Measurements from ENCODE around the gene FZD4.
"Not testable (repeated sequence)": the region's sequence is repeated elsewhere in the genome, so short reads cannot be mapped to it uniquely, and the experiment has no call there.

Gene FZD4

DNA sequence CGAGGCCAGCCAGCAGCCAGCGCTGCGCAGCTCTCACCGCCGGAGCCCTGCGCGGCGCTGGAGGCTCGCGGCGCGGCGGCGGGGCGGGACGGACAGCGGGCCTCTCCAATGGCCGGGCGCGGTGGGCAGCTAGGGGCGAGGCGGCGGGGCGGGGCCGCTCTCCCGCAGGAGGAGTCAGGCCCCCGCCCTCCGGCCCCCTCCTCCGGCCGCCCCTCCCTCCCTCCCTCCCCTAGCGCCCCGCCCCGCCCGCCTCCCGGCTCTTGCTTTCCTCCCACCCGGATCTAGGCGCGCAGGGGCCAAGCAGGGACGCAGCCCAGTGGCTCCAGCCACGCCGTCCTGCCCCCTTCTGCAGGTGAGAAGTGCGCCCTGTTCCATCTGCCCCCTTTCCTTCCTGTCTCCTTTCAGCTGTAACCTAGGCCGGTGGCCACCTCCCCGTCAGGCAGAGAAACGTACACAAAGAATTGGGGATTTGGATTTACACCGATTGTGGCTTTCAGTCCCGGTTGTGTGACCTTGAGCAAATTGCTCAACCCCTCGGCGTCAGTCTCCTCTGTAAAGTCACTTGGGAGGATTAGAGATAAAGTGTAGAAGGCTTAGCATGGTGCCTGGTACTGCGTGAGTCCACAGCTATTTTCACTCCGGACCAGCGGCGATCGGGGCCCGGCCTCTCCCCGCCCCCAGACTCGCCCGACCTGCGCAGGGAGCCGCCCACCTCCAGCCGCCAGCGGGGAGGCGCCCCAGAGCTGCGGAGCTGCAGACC is at the start of gene FZD4:
TSS of gene FZD4 (minus strand) at position 35 of the 760 bp plus-strand sequence. CDS start 310 bp downstream, outside the sequence.
- DNase-seq: peak; percentile 55

DNA sequence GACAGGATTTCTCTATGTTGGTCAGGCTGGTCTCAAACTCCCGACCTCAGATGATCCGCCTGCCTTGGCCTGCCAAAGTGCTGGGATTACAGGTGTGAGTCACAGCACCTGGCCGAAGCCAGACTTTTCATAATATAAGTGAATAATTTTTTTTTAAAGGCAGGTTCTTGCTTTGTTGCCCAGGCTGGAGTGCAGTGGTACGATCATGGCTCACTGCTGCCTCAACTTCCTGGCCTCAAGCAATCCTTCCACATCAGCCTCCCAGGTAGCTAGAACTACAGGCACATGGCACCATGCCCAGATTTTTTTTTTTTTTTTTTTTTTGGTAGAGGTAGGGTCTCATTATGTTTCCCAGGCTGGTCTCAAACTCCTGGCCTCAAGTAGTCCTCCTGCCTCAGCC is 49.1 kb upstream of the FZD4 start:
- DNase-seq: not testable (repeated sequence)

DNA sequence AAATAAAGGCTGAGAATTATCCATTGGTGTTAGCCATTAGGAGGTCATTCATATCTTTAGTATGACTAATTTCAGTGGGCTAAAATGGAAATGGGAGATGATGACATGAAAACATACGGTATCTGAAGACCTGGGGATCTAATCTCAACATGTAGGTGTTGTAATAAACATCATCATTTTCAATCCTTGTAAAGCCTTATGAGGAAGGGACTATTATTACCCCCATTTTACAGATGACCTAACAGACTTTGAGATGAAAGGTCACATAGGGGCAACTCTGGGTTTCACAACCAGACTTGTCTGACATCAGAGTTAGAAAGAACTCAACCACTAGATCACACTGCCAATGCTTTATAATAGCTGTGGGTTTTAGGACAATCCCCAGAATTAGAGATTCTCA is 47.7 kb upstream of the FZD4 start:
- DNase-seq: no peak

DNA sequence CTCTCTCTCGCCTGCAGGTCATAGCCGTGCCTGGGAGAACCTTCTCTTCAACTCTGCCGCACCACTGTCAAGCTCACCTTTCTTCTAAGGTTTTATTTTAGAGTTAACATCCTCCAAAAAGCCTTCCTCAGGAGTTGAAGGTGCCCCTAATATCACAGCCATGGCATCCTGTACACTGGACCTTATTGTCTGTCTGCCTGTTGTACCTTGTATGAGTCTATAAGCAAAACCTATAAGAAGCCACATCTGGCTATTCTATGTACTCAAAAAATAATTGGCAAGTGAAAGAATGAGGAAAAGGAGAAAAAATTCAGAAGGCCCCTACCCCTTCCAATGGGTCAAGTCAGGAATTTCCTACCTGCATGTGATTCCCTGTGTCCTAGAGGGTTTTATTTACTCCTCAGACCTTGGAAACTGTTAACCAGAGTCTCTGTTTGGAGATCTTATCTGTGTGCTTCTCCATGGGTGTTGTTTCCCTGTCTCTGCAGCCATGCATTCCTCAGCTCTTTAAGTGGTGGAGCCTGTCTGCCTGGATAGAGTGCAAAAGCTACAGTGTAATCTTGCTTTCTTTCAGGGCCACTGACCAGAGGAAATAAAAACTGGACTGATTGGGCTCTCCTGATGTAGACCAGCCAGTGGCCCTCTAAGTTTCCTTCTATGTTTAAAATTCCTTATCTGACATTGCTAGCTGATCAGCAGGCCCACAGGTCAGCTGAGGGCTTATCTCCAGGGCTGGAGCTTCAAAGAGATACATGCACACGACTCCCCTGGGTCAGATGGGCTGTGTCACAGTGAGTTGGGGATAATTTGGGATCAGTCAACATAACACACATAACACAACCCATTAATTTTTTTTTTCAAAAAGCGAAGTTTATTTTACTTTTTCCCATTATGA is 44.9 kb upstream of the FZD4 start:
- no peak for DNase-seq

DNA sequence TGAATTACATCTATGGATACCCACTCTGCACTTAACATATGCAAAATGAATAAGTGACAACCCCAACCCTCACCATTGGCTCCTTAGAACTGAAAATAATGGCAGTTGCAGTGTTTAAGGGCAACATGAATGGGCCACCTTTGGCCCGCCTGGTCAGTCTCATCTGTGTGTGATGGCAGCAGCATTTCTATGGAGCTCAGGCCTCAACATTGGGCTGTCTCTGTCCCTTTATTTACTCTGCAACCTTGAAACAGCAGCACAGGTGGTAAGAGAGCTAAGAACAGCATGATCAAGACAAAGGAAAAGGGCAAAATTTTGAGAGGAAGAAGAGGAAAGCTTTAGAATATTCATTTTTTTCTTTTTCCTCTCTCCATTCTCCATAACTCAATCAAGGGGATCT is 44.2 kb upstream of the FZD4 start:
- DNase-seq: no peak

DNA sequence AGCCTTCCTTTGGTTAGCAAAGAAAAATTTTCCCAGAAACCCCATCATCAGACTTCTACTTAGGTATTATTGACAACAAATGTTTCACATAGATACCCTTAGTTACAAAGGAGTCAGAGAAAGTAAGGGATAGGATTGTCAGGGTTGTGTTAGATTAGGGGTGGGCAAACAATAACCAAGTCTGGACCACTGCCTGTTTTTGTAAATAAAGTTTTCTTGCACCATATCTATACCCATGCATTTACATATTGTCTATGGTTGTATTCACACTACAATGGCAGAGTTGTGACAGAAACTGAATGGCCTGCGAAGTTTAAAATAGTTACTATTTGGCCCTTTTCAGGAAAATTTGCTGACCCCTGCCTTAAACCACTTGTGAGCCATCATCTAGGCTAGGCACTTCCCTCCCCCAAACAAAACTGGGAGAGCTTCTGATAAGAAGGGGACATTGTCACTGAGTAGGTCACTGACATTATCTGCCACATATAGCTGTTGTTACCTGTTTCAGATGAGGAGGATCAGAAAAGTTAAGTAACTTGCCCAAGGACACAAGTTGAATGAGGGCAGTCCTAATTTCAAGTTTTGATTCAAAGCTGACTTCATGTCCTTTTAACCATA is 41.9 kb upstream of the FZD4 start:
- no peak for DNase-seq

DNA sequence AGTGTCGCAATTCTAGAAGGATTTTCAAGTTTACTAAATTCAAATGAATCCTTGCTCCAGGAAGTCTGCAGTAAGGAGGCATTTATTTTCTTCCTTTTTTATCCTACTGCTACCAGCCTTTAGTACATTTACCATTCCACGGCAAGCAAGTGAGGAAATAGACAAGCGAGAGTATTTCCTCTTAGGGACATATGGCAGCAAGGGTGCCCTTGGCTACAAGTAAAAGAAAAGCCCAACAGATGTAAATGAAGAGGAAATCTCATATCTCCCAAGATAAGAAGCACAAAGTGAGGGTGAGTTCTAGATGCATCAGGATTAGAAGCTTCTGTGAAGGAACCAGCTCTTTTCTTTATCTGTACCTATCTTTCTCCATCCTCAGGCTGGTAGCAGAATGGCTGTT is 37.8 kb upstream of the FZD4 start:
- no peak for DNase-seq

DNA sequence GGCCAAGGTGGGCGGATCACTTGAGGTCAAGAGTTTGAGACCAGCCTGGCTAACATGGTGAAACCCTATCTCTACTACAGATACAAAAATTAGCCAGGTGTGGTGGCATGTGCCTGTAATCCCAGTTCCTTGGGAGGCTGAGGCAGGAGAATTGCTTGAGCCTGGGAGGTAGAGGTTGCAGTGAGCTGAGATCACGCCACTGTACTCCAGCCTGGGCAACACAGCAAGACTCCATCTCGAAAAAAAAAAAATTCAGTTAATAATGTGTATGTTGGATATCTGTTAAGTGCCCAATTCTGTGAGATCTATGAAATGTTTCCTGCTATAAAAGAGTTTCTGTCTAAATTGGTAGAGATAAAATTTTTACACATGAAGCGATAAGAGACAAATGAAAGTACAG is 37.1 kb upstream of the FZD4 start:
- DNase-seq: not testable (repeated sequence)

DNA sequence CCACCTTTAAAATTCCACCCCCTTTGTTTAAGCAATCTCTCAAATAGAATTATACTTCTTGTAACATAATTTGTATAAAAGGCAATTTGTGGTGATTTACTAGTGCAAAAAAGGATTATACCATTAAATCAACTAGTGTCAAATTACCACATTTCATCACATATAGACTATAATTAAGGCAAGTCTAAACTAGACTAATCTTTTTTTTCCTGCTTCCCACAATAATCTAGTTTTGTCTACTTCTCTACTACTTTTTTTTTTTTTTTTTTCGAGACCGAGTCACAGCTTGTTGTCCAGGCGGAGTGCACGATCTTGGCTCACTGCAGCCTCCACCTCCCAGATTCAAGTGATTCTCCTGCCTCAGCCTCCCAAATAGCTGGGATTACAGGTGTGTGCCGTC is 36.1 kb upstream of the FZD4 start:
- no peak for DNase-seq

DNA sequence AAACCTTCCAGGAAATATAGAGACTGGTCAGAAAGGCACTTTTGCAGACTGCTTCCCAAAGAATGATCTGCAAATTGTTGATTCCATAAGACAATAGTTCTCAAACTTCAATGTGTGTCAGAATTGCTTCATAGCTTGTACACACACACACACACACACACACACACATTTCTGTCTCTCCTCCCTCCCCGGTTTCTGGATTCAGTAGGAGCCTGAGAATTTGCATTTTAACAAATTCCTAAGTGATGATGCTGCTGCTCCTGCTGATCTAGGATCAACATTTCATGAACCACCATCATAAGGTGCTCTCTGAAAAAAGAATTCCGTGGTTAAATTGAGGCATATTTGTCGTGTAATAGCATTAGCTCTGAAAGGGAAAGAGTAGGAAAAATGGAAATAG is 35.3 kb upstream of the FZD4 start:
- no peak for DNase-seq

DNA sequence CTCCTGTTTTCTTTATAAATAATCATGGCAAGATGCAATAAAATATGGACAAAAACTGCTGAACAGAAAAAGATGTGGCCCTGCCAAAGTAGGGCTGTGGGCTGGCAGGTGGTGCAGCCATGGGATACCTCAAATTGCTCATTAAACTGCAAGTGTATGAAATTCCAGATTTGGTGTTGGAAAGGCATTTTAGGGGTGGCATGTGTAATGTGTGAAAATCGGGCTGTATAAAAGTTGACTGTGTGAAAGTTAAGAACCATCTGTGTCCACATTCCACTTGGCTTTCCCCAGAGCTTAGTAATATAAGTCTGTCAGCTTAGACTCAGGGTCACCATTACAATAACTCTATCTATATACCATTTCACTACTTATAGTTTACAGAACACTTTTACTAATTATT is 34.8 kb upstream of the FZD4 start:
- no peak for DNase-seq

DNA sequence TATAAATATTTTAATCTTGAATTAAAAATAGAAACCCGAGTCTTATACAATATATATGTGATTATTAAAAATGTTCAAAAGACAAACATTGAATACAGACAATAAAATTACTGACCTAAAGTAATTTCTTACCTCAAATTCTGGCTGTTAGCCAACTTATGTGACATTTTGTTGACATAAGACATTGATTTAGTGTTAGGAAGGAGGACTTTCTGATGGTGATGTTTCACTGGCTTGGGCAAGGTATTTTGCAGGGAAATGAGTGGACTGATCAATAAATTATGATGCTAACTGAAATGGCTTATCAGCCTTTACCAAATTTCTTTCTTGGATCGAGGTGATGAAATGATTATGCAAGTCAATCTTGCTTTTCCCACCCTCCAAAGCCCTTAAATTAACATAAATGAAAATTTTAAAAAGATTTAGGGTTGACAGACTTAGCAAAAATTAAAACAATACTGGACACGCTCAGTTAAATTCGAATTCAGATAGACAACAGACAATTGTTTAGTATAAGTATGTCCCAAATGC is 33.2 kb upstream of the FZD4 start:
- no peak for DNase-seq

DNA sequence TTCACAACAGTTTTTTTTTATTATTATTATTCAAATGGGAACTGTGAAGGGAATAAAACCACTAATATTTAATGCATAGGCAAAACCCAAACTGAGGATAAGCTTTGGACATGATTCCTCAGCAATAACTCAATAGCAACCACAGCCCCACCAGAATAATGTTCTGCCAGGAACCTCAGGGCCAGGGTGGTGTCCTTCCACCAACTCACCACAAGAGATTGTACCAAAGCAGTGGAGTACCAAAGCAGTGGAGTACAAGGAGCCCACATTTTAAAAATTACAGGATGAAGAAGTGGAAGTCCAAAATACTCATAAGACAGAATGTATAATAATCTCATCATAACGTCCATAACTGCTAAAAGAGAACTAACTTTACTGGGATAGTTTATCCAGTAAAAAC is 32.5 kb upstream of the FZD4 start:
- no peak for DNase-seq

DNA sequence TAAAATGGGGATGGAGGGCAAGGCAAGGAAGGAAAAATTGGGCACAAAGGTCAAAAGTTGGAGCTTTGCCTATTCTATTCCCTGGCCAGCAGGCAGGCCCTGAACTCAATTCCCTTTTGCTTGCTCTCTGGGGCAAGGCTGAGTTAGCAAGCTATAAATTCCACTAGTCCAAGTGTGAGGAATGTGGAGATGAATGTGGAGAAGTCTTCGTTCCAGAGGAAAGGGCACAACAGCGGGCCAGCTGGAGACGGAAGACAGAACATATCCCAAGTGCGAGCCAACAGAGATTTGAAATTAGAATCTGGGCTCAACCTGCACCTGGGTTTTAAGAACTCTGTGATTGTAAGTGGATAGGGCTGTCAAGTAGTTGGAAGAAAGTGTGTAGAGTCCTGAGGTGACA is 29.5 kb upstream of the FZD4 start:
- no peak for DNase-seq

DNA sequence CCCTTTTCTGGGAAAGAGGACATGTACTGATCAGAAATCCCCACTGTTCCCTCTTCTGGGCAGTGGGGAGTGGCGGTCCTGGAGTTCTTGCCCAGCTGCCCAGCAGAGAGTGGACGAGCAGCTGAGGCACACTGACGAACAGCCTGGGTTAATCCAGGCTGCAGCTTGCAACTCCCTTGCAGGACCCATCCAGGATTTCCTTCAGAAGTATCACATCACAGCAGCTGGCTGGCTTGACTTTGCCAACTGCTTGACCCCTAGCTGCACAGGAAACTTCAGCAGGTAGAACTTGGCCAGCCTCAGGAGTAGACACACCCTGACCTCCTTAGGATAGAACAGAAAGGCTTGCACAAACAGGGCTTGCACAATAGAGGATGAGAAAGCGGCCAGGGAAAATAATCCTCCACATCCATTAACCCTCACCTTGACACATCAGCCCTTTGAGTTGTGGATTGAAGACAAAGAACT is 27.9 kb upstream of the FZD4 start:
- DNase-seq: no peak

DNA sequence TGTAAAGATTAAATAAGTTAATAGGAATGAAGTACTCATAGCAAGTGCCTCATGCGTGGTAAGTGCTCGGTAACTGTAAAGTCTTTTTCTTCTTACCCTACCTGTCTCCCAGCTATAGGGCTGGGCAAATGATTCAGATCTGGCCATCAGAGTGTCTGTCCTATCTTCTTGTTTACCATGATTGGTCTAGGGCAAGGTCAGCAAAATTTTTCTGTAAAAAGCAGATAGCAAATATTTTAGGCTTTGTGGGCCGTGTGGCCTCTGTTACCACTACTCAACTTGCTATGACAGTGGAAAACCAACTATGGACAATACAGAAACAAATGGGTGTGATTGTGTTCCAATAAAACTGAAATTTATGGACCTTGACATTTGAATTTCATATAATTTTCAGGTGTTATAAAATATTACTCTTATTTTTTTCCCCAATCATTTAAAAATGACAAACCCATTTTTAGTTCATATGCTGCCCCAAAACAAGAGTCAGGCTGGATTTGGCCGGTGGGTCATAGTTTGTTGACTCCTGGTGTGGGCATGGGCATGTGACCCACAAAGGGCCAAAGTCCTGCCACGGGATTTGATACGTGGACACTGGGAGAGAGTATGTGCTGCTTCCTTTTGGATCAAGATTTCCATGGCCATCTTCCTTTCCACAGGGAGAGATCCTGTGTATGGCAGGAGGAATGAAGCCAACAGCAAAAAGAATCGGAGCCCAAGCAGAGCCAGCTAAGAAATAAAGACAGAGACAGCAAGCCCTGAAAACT is 26.8 kb upstream of the FZD4 start:
- DNase-seq: no peak

DNA sequence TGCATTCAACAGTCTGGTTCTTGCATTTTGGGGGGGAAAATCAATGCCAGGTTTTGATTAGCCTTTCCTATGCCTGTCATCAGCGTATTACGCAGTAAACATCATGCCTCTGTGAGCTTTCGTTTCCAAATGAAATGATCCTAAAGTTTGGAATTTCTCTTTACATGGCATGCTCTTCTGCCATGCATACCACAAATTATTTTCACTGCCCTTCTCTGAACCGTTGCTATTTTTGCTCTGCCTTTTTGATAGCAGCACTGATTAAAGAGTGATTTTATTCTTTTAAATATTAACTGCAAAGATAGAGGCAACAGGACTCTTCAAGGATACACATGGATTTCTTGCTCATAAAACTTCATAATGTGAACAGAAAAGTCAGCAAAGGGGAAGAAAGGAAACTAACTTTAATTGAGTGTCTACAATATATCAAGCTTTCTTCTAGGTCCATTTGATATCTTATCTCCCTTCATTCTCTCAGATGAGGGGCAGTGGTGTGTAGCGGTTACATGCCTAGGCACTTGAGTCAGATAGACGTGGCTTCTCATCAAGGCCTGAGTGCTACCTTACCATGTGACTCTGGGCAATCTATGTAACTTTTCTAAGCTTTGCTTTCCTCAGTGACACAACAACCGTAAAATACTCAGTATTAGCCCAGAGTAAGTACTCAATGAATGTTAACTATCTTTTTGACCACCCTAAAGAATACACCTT is 25.0 kb upstream of the FZD4 start:
- DNase-seq: no peak

DNA sequence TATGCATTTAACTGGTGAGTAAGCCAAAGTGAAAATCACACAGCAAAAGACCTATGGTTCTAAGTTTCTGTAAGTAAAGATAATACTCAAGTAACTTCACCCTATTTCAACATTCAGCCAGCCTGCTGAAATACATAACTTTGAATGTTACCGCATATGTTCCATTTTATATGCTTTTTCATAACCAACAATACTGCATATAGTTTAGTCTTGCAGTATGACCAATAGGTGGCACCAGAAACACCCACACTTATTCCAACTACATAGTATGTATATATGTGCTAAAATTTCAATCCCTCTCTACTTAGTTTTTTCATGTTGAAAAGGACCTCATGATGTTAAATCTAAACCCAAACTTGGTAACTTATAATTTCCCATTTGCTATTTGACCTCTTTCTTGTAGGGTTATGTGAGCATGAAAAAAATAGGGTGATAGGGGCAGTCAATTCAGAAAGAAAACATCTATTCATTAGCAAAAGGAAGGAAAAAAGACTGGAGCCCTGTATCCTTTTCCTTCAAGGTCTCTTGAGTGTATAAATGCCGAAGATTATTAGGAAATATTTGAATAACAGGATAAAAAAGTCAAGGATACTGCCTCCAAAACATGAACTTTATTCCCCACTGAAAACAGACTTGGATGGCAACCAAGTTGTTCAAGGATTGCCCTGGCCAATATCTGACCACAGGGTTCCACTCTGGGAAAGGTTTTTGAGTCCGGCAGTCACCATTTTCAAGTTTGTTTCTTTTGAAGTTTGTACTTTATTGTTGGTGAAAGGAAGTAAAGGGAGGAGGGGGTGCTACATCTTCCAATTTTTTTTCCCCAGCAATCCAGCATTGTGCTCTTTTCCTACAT is 23.8 kb upstream of the FZD4 start:
- peak; percentile 39 for DNase-seq

DNA sequence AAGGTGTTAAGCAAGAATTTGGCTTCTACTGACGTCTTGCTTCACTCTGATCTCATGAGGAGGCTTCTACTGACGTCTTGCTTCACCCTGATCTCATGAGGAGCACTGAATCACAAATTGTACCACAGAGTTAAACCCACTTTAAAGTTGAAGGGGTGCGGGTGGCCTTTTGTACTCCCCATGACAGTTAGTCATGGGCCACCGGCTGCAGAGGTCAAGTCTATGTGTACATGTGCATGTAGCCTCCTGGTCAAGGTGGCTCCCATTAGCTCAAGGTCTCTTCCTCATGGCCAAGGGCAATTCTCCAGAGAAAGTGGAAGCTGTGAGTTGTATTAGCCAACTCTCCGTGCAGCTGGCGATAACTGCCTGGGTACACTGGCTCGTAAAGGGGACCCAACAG is 23.1 kb upstream of the FZD4 start:
- DNase-seq: no peak

DNA sequence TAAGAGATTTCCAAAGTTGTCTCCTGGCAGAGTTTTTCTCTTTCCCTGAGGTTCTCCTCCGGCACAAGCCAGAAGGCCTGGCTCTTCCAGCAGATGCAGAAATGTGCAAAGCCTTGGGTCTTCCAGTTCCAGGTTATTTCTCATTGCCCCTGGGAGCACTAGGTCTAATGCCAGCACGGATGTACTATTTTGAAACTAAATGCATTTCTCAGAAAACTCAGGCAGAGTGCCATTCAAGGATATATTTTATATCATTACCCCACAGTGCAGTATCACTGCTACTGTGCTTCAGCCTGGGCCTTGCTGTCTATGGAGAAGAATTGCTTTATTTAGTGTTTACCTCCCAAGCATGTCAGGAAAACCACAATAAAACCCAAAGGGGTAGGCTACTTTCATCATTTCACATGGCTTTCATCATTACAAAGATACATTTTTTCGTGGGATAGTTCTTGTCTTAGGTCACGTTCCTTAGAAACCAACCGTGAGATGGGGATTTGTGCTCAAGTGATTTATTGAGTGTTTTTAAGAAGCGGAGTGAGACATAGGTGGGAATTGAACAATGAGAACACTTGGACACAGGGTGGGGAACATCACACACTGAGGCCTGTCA is 22.4 kb upstream of the FZD4 start:
- no peak for DNase-seq

DNA sequence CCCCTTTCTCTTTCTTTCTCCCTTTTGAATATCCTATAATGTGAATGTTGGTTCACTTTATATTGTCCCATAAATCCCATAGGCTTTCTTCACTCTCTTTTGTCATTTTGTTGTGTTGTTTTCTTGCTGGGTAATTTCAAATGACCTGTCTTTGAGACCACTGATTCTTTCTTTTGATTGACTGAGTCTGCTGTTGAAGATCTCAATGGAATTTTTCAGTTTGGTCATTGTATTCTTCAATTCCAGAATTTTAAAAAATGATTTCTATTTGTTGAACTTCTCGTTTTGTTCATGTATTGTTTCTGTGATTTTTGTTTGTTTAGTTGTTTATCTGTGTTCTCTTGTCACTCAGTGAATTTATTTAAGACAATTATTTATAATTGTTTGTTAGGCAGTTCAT is 17.5 kb upstream of the FZD4 start:
- DNase-seq: no peak
